ENCODE measurements around the gene TYK2.
"Not testable (repeated sequence)": the region's sequence is repeated elsewhere in the genome, so short reads cannot be mapped to it uniquely, and the experiment has no call there.

Gene TYK2

GRCh38 chr19:10380313-10381102, at the start of gene TYK2:
TSS of gene TYK2 (minus strand) at chr19:10380572. CDS start at chr19:10378406, 2,166 bp downstream.
- DNase-seq: peak; percentile 92

- DNase-seq: no peak
Measured at GRCh38 chr19:10428996-10429381, 48.6 kb upstream of the TYK2 start.

DNA sequence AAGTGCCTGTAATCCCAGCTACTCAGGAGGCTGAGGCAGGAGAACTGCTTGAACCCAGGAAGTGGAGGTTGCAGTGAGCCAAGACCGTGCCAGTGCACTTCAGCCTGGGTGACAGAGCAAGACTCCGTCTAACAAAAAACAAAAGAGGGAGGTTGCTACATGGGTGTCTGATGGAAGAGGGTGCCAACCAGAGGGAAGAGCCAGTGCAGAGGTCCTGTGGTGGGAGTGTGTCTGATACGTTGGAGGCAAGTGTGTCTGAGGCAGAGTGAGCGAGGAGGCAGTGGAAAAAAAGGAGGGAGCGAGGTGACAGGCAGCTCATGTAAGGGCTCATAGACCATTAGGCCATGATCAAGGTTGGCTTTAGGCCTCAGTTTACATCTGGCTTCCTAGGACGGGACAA, 46.8 kb upstream of the TYK2 start:
- DNase-seq: no peak

DNA sequence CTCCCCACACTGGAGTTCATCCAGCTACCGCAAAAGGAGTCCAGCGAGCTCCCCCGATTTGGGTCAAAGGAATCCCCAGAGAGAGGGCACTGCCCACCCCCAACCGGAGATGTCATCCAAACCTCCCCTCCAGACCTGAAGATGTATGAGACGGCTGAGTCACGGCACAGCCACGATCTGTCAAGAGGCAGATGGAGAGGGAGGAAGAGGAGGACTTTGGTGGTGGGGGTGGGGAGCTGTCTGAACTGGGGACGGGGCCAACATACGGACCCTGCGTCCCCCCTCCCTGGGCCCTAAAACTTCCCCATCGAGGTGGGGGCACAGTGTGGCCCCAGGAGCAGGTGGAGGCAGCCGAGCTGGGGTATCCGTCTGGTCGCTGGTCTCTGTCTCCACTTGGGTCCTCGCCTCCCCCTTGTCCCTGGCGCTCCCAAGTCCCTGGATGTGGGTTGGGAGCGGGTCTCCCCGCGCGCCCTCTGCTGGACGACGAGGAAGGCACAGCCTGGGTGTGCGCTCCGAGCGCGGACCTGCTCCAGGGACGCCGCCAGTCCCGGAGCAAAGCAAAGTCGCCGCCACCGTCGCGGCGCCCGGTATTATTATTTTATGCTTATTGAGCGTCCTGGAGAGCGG, 43.8 kb upstream of the TYK2 start:
- no peak for DNase-seq

DNA sequence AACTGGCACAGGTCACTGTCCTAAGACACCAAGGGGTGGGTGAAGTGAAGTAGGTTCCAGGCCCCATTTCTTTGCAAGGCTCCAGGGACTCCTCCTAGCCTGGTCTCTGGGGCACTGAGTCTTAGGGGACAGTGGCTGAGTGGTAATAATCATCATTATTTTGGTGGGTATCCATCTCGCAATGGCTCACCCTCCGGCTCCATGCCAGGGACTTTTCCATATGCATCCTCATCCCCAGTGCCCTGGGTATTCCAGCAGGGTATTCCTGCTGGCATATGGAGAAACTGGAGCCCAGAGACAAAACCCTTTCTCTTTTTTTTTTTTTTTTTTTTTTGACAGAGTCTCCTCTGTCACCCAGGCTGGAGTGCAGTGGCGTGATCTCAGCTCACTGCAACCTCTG, 42.5 kb upstream of the TYK2 start:
- no peak for DNase-seq

- DNase-seq: no peak
Measured at GRCh38 chr19:10422046-10422461, 41.7 kb upstream of the TYK2 start.

GRCh38 chr19:10421240-10422045, 41.1 kb upstream of the TYK2 start:
- no peak for DNase-seq

DNA sequence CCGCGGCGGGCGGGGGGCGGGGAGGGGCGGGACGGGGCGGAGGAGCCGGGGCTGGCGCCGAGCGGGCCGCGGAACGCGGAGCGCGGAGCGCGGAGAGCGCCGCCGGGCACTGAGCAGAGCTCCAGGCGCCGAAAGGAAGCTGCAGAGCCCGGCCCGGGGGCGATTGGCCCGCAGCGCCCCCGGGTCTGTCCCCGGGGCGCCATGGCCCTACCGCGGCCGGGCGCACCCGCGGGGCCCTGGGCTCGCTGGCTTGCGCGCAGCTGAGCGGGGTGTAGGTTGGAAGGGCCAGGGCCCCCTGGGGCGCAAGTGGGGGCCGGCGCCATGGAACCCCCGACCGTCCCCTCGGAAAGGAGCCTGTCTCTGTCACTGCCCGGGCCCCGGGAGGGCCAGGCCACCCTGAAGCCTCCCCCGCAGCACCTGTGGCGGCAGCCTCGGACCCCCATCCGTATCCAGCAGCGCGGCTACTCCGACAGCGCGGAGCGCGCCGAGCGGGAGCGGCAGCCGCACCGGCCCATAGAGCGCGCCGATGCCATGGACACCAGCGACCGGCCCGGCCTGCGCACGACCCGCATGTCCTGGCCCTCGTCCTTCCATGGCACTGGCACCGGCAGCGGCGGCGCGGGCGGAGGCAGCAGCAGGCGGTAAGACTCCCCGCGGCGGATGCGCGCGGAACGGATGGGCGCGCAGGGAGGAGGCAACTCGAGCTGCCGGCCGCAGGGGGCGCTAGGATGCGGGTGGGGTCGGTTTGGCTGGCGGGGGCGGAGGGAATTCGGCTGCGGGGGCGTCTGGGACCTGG, 40.3 kb upstream of the TYK2 start, which contains the start of gene PDE4A:
PDE4A (plus strand) TSS at position 95 of the 796 bp plus-strand sequence; CDS start at position 322, 227 bp downstream.
- DNase-seq: no peak

- no peak for DNase-seq
Measured at GRCh38 chr19:10419646-10420443, 39.5 kb upstream of the TYK2 start.

DNA sequence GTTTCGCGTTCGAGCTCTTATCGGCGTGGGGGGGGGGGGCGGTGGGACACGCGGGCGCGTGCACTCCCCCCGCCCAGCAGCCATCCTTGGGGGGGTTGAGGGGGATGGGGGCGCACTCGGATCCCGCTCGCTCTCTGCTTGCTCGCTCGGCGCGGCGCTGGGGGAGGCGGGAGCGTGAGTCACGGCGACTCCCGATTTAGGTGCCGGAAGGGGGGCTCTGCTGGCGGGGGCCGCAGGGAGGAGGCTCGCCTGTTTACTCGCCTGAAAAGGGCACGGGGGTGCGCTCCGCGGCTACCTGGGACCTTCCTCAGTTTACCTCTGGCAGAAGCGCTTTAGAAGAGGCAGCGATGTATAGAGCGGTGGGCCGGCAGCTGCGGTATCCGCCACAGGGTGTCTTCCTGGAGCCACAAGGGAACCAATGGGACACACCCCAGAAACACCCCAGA, 38.9 kb upstream of the TYK2 start:
- no peak for DNase-seq

GRCh38 chr19:10418485-10419199, 38.3 kb upstream of the TYK2 start:
- DNase-seq: no peak

- no peak for DNase-seq
Measured at GRCh38 chr19:10418235-10418484, 37.8 kb upstream of the TYK2 start.

- DNase-seq: no peak
Measured at GRCh38 chr19:10417541-10418234, 37.3 kb upstream of the TYK2 start.

- DNase-seq: peak; percentile 62
Measured at GRCh38 chr19:10416380-10417257, 36.2 kb upstream of the TYK2 start.

- DNase-seq: no peak
Measured at GRCh38 chr19:10416083-10416379, 35.7 kb upstream of the TYK2 start.

DNA sequence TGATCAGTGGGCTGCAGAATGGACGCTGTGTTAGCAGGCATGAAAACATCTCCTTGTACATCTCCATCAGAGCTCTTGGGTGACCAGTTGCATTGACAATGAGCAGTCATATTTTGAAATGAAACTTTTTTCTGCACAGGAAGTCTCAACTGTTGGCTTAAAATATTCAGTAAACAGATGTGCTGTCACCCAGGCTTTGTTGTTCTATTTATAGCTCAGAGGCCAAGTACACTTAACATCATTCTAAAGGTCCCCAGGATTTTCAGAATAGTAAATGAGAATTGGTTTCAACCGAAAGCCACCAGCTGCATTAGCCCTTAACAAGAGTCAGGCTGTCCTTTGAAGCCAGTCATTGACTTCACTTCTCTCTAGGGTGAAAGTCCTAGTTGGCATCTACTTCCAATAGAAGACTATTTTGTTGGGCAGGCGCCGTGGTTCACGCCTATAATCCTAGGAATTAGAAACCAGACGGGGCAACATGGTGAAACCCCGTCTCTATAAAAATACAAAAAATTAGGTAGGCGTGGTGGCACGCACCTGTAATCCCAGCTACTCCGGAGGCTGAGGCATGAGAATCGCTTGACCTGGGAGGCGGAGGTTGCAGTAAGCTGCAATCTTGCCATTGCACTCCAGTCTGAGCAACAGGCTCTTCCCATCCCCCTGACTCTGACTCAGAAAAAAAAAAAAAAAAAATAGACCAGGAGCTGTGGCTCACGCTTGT, 32.0 kb upstream of the TYK2 start:
- DNase-seq: no peak

- DNase-seq: not testable (repeated sequence)
Measured at GRCh38 chr19:10411224-10411623, 30.9 kb upstream of the TYK2 start.

DNA sequence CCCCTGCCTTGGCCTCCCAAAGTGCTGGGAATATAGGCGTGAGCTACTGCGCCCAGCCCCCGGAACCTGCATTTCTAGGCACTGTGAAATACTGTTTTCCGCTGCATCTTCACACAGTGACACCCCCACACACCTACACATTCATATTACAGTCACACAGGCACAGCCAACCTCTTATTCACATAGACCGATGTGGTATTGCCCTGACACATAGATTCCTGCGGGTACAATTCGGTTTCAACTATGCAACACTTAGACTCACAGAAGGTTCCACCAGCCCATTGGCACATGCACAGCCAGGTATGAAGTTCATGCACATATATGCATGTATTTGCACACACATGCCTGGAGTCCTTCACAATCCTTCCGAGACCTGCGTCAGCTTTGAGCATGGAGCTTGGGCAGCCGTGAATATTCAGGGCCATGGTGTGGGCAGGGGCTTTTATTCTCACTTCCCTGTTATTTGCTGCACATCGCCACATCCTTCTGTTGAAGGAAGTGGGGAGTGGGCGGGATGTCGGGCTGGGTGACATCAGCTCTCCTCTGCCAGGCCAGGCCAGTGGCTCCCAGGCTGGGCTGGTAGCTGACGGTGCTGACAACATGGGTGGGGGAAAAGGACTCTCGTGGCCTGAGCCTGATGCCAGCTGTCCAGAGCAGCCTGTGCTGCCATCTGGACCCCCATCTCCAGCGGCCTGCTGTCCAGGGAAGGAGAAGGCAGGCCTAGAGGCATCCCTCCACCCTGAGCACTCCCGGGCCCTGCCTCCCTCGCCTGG, 28.3 kb upstream of the TYK2 start:
- DNase-seq: no peak

Data from amniotic stem cell (primary cell).